ENCODE results near the gene SQSTM1.

DNA sequence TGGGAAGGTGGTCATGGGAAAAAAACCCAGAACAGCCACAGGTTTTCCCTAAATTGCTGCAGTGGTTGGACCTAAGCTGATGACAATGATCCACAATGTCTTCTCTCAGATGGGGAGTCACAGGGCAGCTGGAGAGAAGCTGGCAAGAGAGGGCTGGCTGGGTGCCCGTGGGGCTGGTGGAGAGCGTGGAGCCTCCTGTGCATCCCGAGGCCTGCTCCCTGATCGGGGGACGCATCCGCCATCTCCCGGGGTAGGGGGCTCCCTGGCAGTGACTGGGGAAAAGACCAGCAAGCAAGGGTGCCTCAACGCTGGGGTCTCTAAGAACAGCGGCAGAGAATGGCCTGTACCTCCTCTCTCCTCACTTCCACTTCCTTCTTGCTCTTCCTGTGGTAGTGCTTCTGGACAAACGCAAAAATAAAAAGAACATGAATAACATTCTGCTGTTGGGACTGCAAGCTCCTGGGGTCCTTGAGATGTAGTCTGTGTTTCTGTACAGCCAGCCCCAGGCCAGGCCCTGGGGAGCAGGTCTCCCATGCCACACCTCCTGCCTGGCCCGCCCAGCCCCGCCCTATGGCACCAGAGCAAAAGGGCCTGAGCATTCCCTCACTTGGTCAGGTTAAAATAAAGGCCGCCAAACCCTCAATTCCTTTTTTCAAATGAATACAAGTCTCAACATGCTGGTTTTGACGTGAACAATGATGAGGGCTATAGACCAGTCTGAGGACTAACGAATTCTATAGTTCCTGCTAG is 45.0 kb downstream of the SQSTM1 start:
- TF ChIP-seq CTCF (IDR thresholded peaks at IDR 0.05) (no peak), EZH2 (IDR thresholded peaks at IDR 0.05; ENCODE audit: borderline replicate concordance, insufficient read depth, low read depth, low read length, poor library complexity, severe bottlenecking) (no peak)

Data from B cell (primary cell).